A549 treated with ZK216348 at 1 μM for 4 hours (cell line): ENCODE data around the gene ERFE. TPM values are rescaled to one million over a fixed set of nuclear protein-coding genes. Genes with fewer than 3 reads are reported as not detected.

Source experiments
- total RNA-seq: library from RNA; stranded (reverse); fragments of 200-300 nt; extraction: Qiagen RNA extraction; gene quantifications from 5 replicates; pipeline ENCODE4 v1.2.3, GENCODE V29; 2022; ENCODE audit warnings: low read depth

The ERFE gene, protein sequence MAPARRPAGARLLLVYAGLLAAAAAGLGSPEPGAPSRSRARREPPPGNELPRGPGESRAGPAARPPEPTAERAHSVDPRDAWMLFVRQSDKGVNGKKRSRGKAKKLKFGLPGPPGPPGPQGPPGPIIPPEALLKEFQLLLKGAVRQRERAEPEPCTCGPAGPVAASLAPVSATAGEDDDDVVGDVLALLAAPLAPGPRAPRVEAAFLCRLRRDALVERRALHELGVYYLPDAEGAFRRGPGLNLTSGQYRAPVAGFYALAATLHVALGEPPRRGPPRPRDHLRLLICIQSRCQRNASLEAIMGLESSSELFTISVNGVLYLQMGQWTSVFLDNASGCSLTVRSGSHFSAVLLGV
- total RNA-seq = 6.0 to 9.9 TPM (median 9.1 TPM) in 5 replicates

DNA sequence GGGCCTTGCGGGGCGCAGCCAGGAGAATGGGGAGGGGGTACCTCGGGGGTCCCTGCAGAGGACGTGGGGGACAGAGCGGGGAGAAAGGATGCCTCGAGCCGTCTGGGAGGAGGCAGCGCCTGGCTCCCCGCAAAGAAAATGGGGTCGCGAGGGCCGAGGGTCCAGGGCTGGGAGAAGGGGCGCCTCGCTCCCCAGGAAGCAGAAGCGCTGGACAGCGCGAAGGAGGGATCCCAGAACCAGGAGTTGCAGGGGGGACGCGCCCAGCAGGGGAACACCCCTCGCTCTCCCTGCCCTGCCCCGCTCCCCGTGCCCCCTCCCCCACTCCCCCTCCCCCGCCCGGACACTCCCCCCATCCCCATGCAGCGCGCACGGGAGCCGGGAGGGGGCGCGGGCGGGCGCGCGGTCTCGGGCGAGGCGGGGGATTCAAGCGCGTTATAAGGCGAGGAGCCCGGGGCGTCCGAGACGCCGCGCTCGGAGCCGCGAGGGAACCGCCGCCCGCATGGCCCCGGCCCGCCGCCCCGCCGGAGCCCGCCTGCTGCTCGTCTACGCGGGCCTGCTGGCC, at the start of gene ERFE:
ERFE (plus strand) TSS at position 462 of the 562 bp plus-strand sequence; CDS start at position 500, 38 bp downstream.

GRCh38 chr2:238138331-238139195, 20.2 kb upstream of the ERFE start, which contains the start of gene KLHL30:
KLHL30 (plus strand) TSS chr2:238138668; CDS start chr2:238140755, 2,087 bp downstream.

GRCh38 chr2:238203094-238203972, 44.6 kb downstream of the ERFE start, which contains the start of gene ILKAP:
ILKAP (minus strand) TSS chr2:238203695; CDS start chr2:238203553, 142 bp downstream.

Other genes starting within 250 kb of the ERFE start
- 47.8 to 55.1 TPM (median 51.4 TPM) in 5 replicates for gene UBE2F, start 192.0 kb upstream of the ERFE start, total RNA-seq
- 15.9 to 24.0 TPM (median 22.0 TPM) in 5 replicates for gene SCLY, start 98.0 kb upstream of the ERFE start, total RNA-seq
- 0.14 to 0.43 TPM (median 0.22 TPM) in 4 of 5 replicates, not detected in the other for gene ESPNL, start 58.6 kb upstream of the ERFE start, total RNA-seq
- 0.19 to 0.37 TPM (median 0.26 TPM) in 5 replicates for gene KLHL30, start 20.3 kb upstream of the ERFE start, total RNA-seq
- 36.7 to 43.4 TPM (median 40.2 TPM) in 5 replicates for gene ILKAP, start 44.7 kb downstream of the ERFE start, total RNA-seq
- 7.5 to 18.3 TPM (median 14.7 TPM) in 5 replicates for gene HES6, start 81.1 kb downstream of the ERFE start, total RNA-seq
- gene PER2, start 129.6 kb downstream of the ERFE start, total RNA-seq = 3.8 to 6.2 TPM (median 5.7 TPM) in 5 replicates
- gene TRAF3IP1, start 161.5 kb downstream of the ERFE start, total RNA-seq = 12.3 to 19.1 TPM (median 15.5 TPM) in 5 replicates